K562 (cell line): ENCODE data around the gene ENSA. TPM values are rescaled to one million over a fixed set of nuclear protein-coding genes. Genes with fewer than 3 reads are reported as not detected.

ENCODE experiments used
- ARID3A ChIP-seq: IDR thresholded peaks from 2 replicates; pipeline ENCODE4 v1.6.1; 2012; ENCODE audit warnings: low read depth, low read length, improper control_type of control experiment, borderline replicate concordance
- CHAMP1 ChIP-seq: fragments of 450-650 bp; IDR thresholded peaks from 2 replicates; pipeline ENCODE4 v1.6.1; 2016; ENCODE audit warnings: mild to moderate bottlenecking
- CREB3L1 ChIP-seq: fragments of 450-650 bp; IDR thresholded peaks from 2 replicates; pipeline ENCODE4 v1.6.1; 2014; ENCODE audit warnings: low read depth, mild to moderate bottlenecking, moderate library complexity, borderline replicate concordance
- HBP1 ChIP-seq: fragments of 450-650 bp; formaldehyde crosslinking; IDR thresholded peaks from 2 replicates; pipeline ENCODE4 v1.4.0; 2022; ENCODE audit warnings: missing genetic modification characterization
- PHF20 ChIP-seq: fragments of 450-650 bp; IDR thresholded peaks from 2 replicates; pipeline ENCODE4 v1.6.1; 2018; ENCODE audit not compliant: partially characterized antibody
- POLR2AphosphoS5 ChIP-seq: IDR thresholded peaks from 2 replicates; pipeline ENCODE4 v1.6.1; 2011; ENCODE audit warnings: mild to moderate bottlenecking, low read depth, low read length, moderate library complexity; ENCODE audit not compliant: control insufficient read depth, insufficient read depth
- SOX6 ChIP-seq: fragments of 450-650 bp; IDR thresholded peaks from 2 replicates; pipeline ENCODE4 v1.6.1; 2014; ENCODE audit warnings: mild to moderate bottlenecking
- SP2 ChIP-seq: IDR thresholded peaks from 2 replicates; pipeline ENCODE4 v1.6.1; 2011; ENCODE audit warnings: mild to moderate bottlenecking, low read depth, low read length, moderate library complexity; ENCODE audit not compliant: poor library complexity, severe bottlenecking; ENCODE audit errors: extremely low read depth
- STAT6 ChIP-seq: sonication (generic); formaldehyde crosslinking; IDR thresholded peaks from 2 replicates; pipeline ENCODE4 v1.8.1; 2023; ENCODE audit warnings: mild to moderate bottlenecking, missing genetic modification reagents
- ZBTB9 ChIP-seq: fragments of 450-650 bp; formaldehyde crosslinking; IDR thresholded peaks from 2 replicates; pipeline ENCODE4 v1.4.0; 2020; ENCODE audit warnings: mild to moderate bottlenecking, moderate library complexity
- ZKSCAN8 ChIP-seq: fragments of 200-800 bp; sonication (Bioruptor generic); IDR thresholded peaks from 2 replicates; pipeline ENCODE4 v1.6.1; 2016; ENCODE audit warnings: missing genetic modification characterization, missing compliant biosample characterization
- ZNF263 ChIP-seq: sonication (generic); formaldehyde crosslinking; IDR thresholded peaks from 2 replicates; pipeline ENCODE4 v1.8.0; 2022; ENCODE audit warnings: mild to moderate bottlenecking, missing genetic modification reagents, borderline replicate concordance
- ZNF583 ChIP-seq: fragments of 250-450 bp; sonication (Bioruptor Pico); IDR thresholded peaks from 2 replicates; pipeline ENCODE4 v1.4.0; 2020
- ZNF695 ChIP-seq: fragments of 450-650 bp; formaldehyde crosslinking; IDR thresholded peaks from 2 replicates; pipeline ENCODE4 v1.4.0; 2020; ENCODE audit warnings: mild to moderate bottlenecking, moderate library complexity
- polyA plus RNA-seq, 8 experiments: library from polyadenylated mRNA; depleted of rRNA in 4 of 8; stranded (reverse) in 5 of 8; unstranded in 3 of 8; fragments of >200 nt; fragmentation: Nextera tagmentation in 2 of 8; fragmentation: Illumina TruSeq in 1 of 8; extraction: Ambion mirVana in 2 of 8; extraction: Trizol in 1 of 8; gene quantifications; 2 replicates each; pipeline versions ENCODE4 v1.2.1 to v1.2.3, GENCODE V29; 2011 to 2014; ENCODE audit warnings: inconsistent platforms in 1 of 8, missing spikeins in 1 of 8
- total RNA-seq, 7 experiments: library from RNA; depleted of rRNA in 6 of 7; stranded (reverse); fragments of >200 nt in 6 of 7; fragmentation: Illumina TruSeq in 2 of 7; extraction: Trizol in 2 of 7; gene quantifications; 2 replicates each; pipeline versions ENCODE4 v1.2.1 to v1.2.3, GENCODE V29; 2011 to 2021; ENCODE audit warnings: low replicate concordance in 1 of 7

The ENSA gene
- total and polyA plus RNA-seq, 9 of the 15 experiments (the other 6 are each of a cell fraction or from before 2014, with no cell fraction given): 68.1 to 605 (median 188) TPM

- TF ChIP-seq CHAMP1: peak; percentile 62; the same call in 1 of the 2 replicates
- TF ChIP-seq ARID3A: peak; percentile 94
- peak; percentile 97 for TF ChIP-seq ZKSCAN8 (CRISPR knock-in tag)
- TF ChIP-seq CREB3L1: peak; percentile 92; the same call in 1 of the 2 replicates
- TF ChIP-seq ZNF583: no peak
- no peak for TF ChIP-seq ZBTB9
- TF ChIP-seq ZNF263: no peak
- TF ChIP-seq ZNF695 (CRISPR knock-in tag): no peak
- TF ChIP-seq PHF20: peak; percentile 4
- TF ChIP-seq SP2: no peak
- no peak for TF ChIP-seq STAT6 (CRISPR knock-in tag)
- peak; percentile 92 for TF ChIP-seq POLR2AphosphoS5
- TF ChIP-seq SOX6: peak; percentile 81
- 0 out of 2 replicates have a peak, but pooled peaks have one; percentile 2 for TF ChIP-seq HBP1 (CRISPR knock-in tag)
Measured at GRCh38 chr1:150619576-150620509, 9.6 kb downstream of the ENSA start (continued).
